Measurements from ENCODE around the gene PACS1.

DNA sequence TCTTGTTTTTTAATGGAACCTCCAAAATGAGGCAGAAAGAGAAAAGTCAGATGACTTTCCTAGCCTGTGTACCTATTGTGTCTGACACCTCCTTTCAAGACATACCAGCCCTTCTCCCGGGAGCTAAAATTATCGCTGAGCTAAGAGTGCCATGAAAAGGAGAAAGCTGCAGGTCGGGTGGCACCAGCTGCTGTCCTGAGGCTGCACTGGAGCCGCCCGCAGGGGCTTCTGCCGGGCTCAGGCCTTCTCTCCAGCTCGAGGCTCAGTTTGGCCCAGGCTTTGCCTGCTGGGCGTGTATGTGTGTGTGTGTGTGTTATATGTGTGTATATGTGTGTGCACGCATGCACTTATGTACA lies 170.7 kb downstream of the PACS1 start:
- TF ChIP-seq, protein P1, sequence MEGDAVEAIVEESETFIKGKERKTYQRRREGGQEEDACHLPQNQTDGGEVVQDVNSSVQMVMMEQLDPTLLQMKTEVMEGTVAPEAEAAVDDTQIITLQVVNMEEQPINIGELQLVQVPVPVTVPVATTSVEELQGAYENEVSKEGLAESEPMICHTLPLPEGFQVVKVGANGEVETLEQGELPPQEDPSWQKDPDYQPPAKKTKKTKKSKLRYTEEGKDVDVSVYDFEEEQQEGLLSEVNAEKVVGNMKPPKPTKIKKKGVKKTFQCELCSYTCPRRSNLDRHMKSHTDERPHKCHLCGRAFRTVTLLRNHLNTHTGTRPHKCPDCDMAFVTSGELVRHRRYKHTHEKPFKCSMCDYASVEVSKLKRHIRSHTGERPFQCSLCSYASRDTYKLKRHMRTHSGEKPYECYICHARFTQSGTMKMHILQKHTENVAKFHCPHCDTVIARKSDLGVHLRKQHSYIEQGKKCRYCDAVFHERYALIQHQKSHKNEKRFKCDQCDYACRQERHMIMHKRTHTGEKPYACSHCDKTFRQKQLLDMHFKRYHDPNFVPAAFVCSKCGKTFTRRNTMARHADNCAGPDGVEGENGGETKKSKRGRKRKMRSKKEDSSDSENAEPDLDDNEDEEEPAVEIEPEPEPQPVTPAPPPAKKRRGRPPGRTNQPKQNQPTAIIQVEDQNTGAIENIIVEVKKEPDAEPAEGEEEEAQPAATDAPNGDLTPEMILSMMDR (IDR thresholded peaks at IDR 0.05; ENCODE audit: low read depth, low read length) = no peak
- no peak for TF ChIP-seq EZH2phosphoT487 (IDR thresholded peaks at IDR 0.05; ENCODE audit: low read depth)
